Measurements from ENCODE around the gene DPY30.
"Not testable (repeated sequence)": the region's sequence is repeated elsewhere in the genome, so short reads cannot be mapped to it uniquely, and the experiment has no call there.

The DPY30 gene

DNA sequence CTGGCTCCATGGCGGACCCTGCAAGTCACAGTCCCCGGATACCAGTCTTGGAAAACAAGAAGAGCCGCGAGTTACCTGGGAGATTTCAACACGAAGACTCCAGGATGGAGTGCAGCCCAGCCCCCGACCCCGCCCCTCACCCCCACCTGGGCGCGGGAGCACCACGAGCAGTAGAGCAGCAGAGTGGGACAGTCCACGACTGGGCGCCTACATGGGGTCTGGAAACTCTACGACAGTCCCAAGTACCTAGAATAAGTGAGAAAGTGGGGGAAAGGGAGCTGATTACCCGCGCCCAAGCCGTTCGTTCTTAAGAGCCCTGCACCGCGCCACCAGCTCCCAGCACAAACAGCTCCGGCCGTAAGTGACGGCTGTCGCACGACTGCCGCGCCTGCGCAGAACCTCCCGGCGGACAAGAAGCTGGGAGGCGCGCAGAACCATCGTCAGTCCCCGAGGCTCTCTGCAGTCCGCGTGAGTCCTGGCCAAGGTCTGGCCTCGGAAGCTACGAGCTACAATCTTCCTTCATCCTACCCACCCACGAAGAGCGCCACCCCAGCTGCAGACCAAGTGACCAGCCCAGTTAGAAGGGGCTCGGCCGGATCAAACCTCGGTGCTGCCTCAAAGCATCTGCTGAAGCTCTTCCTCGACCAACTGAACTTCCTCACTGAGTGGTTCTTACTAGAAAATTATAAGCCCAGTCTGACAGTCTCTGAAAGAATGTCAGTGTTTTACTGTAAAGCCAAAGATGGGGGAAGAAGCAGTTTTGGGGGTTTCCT, at the start of gene DPY30:
Gene DPY30 (minus strand): TSS at position 359 of the 773 bp plus-strand sequence. CDS start 349 bp downstream, at position 10.
- peak; percentile 72 for DNase-seq (ENCODE audit: low read depth)

DNA sequence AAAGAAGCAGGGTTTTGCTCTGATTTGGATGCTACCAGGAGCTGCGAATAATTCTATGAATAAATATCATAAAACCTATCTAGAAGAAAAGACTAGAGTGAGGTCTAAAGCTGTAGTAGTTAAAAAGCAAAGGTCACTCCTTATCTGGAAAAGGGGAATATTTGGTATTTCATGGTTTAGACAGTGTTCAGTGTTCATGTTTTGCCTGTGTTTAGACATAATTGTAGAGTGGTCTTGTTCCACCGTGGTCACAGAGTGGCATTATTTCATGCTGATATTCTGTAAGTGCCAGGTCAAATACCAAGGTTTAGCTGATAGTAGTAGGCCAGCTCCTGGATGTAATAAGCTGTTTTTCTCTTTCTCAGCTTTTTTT, 34.5 kb upstream of the DPY30 start:
- no peak for DNase-seq (ENCODE audit: low read depth)

DNA sequence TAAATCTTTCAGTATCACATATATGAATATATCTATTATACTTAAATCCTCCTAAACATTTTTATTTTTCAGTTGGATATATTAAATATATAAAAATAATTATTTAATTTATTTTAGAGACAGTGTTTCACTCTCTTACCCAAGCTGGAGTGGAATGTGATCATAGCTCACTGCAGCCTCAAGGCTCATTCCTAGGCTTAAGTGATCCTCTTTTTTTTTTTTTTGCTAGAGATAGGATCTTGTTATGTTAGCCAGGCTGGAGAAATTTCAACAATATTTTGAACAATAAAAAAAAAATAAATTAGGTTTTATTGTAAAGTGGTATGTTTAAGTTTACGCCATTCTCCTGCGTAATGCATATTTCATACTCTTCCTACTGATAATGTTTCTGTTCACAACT, 27.9 kb upstream of the DPY30 start:
- DNase-seq (ENCODE audit: low read depth): no peak

DNA sequence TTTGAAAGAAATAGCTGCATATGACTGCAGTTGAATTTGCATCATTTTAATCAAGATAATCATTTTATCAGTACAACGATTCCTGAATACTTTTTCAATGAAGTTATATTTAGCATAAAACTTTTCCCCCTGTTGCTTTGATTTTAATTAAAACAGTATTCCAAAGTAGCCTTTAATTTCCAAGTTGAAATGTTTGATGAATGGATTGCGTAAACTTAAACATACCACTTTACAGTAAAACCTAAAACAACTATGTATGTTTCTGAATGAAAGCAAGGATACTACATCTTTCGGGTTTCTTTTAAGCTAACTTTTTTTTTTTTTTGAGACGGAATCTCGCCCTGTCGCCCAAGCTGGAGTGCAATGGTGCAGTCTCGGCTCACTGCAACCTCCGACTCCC, 25.1 kb upstream of the DPY30 start:
- DNase-seq (ENCODE audit: low read depth): no peak

DNA sequence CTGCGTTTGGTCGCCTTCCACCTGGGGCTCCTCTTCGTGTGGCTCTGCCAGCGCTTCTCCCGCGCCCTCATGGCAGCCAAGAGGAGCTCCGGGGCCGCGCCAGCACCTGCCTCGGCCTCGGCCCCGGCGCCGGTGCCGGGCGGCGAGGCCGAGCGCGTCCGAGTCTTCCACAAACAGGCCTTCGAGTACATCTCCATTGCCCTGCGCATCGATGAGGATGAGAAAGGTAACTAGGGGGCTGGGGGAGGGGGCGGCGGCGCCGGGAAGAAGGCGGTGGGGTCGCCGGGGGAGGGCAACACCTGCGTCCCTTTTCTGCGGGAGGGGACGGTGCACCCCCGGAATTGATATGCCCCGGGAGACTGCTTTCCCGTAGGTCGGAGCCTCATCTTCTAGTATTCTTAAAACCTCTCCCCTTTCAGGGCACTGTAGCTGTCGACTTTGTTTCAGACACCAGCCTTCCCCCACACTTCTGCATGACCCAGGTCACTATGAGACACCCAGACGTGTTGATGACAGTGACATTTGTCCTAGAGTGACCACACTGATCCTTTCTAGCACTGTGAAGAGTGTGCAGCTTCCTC, 24.5 kb upstream of the DPY30 start:
- no peak for DNase-seq (ENCODE audit: low read depth)

DNA sequence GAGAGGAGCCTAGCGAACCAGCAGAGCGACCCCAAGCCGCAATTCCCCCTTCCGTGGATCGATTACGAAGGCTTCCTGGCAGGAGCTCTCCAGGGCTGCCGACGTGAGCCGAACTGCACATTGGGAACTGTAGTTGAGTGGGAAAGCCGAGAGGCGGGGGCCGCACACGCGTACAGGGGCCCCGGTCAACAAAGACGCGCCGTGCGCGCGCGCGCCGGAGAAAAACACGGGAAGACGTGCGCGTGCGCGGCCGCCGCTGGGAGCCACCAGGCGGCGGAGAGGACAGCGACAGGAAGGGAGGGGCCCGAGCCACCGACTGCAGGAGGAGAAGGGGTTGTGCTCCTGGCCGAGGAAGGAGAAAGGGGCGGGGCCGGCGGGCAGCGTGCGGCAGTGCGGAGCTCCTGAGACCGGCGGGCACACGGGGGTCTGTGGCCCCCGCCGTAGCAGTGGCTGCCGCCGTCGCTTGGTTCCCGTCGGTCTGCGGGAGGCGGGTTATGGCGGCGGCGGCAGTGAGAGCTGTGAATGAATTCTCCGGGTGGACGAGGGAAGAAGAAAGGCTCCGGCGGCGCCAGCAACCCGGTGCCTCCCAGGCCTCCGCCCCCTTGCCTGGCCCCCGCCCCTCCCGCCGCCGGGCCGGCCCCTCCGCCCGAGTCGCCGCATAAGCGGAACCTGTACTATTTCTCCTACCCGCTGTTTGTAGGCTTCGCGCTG, 23.9 kb upstream of the DPY30 start, which contains the start of gene SPAST:
Gene SPAST (plus strand): TSS at position 247 of the 711 bp plus-strand sequence. CDS start 276 bp downstream, at position 523.
- peak; percentile 90 for DNase-seq (ENCODE audit: low read depth)

DNA sequence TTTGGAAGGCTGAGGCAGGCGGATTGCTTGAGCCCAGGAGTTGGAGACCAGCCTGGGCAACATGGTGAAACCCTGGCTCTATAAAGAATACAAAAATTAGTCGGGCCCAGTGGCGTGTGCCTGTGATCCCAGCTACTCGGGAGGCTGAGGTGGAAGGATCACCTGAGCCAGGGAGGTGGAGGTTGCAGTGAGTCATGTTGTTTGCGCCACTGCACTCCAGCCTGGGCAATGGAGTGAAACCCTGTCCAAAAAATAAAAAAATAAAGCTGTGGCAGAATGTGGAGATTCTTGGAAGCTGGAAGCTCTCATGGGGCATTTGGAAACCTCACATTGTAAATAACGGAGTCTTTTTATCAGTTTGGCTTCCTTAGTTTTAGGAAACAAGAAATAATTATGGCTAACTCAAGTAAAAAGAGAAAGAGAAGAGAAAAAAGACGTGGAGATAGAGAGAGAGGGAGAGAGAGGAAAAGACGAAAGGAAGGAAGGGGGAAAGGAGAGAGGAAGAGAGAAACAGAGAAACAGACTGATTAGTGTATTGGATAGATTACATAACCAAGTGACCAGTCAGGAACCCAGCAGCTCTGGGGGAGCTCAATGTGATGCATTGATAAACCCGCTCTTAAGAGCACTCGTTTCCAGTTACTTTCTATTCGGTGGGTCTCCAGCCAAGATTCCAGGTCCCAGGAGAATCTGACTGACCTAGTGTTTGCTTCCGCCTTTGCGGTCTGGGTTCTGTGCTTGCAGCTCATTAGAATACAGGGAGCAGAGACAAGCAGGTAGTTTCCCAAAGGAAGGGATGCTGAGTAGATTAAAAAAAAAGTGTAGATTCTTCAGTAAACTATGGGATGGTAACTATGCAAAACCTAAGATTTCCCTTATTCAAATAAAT, 22.6 kb upstream of the DPY30 start:
- no peak for DNase-seq (ENCODE audit: low read depth)

DNA sequence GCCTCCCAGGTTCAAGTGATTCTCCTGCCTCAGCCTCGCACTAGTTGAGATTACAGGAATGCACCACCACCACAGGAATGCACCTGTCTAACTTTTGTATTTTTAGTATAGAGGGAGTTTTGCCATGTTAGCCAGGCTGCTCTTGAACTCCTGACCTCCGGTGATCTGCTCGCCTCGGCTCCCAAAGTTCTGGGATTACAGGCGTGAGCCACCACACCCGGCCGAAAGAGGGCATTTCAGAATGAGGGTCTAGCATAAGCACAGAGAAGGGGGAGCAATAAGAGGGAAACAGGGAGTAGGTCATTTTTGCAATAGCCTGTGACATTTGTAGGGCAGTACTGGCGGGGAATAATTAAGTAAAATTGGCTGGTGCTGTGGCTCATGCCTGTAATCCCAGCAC, 21.8 kb upstream of the DPY30 start:
- no peak for DNase-seq (ENCODE audit: low read depth)

DNA sequence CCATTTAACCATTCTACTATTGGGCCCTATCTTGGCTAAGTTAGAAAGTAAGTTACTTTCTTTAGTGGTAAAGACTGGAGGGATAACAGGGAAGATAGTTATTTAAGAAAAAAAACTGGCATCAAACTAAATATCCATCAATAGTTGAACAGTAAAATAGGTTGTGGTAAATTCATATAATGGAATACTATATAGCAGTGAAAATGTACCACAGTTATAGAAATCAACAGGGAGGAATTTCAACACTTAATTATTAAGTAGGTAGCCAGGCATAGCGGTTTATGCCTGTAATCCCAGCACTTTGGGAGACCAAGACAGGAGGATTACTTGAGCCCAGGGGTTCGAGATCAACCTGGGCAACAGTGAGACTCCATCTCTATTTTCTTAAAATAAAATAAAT, 20.7 kb upstream of the DPY30 start:
- no peak for DNase-seq (ENCODE audit: low read depth)

DNA sequence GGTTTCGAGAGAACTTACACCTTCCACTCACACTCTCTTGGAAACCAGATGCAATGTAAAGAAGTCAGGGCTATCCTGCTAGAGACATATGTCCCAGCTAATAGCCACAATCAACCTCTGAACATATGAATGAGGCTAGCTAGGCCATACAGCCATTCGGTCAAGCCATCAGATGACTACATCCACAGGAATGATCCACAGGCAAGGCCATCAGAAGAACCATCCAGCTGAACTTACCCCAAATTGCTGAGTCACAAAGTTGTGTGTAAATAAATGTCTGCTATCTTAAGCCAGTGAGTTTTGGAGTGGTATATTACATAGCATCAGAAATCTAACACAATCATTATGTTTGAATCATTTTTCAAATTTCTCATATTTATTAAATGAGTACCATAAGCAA, 18.5 kb upstream of the DPY30 start:
- DNase-seq (ENCODE audit: low read depth): no peak

DNA sequence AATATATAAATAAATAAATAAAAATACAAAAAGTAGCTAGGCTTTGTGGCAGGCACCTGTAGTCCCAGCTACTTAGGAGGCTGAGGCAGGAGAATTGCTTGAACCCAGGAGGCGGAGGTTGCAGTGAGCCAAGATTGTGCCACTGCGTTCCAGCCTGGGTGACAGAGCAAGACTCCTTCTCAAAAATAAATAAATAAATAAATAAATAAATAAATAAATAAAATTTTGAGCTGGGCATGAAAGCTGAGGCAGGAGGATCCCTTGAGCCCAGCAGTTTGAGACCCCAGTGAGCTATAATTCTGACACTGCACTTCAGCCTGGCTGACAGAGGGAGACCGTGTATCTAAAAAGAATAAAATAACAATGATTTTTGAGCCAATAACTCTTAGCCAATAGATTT, 15.0 kb upstream of the DPY30 start:
- not testable (repeated sequence) for DNase-seq (ENCODE audit: low read depth)

DNA sequence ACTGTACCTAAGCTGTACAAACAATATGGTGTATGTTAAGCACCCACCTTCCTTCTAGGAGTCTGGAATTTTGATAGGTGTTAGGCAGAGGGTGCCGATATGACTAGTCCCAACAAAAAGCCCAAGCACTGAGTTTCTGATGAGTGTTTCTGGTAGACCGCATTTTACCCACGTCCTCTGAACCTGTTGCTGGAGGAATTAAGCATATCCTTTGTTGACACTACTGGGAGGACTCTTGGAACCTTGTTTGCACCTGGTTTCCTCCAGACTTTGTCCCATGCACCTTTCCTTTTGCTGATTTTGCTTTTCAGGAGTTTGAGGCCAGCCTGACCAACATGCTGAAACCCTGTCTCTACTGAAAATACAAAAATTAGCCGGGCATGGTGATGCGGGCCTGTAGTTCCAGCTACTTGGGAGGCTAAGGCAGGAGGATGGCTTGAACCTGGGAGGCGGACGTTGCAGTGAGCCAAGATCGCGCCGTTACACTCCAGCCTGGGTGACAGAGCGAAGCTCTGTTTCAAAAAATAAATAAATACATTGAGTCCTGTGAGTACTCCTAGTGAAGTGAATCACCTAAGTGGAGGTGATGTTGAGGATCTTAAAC, 12.3 kb upstream of the DPY30 start:
- DNase-seq (ENCODE audit: low read depth): no peak

DNA sequence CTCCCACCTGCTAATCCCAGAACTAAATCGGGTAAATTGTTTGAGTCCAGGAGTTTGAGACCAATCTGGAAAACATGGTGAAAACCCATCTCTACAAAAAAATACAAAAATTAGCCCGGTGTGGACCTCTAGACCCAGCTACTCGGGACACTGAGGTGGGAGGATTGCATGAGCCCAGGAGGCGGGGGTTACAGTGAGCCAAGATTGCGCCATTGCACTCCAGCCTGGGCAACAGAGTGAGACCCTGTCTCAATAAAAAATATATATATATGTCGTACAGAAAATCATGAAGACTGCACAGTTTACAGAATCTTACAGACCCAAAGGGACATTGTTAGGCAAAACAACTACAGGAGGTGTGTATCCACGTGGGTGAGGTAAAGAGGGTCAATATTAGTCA, 4.0 kb upstream of the DPY30 start:
- DNase-seq (ENCODE audit: low read depth): no peak

DNA sequence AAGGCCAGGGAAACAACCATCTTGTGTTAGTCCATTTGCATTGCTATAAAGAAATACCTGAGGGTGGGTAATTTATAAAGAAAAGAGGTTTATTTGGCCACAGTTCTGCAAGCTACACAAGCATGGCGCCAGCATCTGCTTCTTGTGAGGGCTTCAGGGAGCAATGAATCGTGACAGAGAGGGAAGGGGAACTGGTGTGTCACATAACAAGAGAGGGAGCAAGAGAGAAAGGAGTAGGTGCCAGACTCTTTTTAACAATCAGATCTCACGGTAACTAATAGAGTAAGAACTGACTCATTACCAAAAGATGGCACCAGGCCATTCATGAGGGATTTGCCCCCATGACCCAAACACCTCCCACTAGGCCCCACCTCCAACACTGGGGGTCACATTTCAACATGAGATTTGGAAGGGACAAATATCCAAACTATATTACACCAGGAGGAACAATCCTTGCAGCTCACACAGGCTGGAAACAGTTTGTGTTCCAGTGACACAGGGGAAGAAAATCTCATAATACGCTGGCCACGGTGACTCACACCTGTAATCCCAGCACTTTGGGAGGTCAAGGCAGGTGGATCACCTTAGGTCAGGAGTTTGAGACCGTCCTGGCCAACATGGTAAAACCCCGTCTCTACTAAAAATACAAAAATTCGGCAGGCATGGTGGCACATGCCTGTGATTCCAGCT, 5.3 kb downstream of the DPY30 start:
- DNase-seq (ENCODE audit: low read depth): not testable (repeated sequence)

DNA sequence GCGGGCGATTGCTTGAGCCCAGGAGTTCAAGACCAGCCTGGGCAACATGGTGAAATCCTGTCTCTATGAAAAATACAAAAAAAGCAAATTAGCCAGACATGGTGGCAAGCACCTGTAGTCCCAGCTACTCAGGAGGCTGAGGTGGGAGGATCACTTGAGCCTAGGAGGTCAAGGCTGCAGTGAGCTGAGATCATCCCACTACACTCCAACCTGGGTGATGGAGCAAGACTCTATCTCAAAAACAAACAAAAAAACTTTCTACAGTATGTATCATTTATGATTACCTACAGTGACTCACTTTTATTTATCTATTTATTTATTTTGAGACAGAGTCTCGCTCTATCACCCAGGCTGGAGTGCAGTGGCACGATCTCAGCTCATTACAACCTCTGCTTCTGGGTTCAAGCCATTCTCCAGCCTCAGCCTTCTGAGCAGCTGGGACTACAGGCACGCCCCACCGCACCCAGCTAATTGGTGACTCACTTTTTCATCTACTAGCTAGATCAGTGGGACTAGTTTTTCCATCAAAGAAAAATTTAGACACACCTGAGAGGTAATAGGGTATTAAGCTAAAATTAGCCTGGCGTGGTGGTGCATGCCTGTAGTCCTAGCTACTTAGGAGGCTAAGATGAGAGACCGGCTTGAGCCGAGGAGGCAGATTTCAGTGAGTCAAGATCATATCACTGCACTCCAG, 20.7 kb downstream of the DPY30 start:
- not testable (repeated sequence) for DNase-seq (ENCODE audit: low read depth)

DNA sequence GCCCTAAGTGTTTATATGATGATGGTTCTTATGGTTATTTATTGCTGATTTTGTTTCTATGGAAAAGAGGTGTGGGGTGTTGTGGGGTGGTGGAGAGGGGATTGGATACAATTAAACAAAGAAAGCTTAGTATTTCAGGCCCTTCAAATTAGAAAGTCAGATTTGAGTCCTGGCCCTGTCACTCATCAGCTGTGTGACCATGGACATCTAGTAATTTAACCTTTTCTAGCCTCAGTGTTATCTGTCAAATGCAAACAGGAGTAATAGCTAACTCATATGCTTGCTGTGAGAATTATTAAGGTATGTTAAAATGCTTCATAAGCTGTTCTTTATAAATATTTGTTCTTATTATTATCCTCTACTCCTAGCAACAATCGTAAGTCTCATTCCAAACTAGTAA, 26.7 kb downstream of the DPY30 start:
- no peak for DNase-seq (ENCODE audit: low read depth)

DNA sequence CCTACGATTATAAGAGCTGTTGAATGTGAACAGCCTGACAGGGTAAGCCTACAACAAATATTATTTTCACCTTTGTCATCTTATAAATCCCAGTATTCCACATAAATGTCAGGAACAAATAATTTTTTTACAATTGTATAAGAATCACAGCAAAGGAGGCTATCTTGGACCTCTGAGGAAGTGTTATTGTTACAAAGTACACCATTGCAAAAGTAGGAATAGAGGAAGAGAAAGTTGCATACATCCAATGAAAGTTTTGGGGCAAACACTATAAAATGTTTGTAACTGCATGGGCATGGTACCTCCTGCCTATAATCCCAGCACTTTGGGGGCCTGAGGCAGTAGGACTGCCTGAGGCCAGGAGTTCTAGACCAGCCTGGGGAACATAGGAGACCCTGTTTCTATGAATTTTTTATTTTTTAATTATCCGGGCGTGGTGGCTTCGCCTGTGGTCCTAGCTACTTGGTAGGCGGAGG, 28.1 kb downstream of the DPY30 start:
- no peak for DNase-seq (ENCODE audit: low read depth)

DNA sequence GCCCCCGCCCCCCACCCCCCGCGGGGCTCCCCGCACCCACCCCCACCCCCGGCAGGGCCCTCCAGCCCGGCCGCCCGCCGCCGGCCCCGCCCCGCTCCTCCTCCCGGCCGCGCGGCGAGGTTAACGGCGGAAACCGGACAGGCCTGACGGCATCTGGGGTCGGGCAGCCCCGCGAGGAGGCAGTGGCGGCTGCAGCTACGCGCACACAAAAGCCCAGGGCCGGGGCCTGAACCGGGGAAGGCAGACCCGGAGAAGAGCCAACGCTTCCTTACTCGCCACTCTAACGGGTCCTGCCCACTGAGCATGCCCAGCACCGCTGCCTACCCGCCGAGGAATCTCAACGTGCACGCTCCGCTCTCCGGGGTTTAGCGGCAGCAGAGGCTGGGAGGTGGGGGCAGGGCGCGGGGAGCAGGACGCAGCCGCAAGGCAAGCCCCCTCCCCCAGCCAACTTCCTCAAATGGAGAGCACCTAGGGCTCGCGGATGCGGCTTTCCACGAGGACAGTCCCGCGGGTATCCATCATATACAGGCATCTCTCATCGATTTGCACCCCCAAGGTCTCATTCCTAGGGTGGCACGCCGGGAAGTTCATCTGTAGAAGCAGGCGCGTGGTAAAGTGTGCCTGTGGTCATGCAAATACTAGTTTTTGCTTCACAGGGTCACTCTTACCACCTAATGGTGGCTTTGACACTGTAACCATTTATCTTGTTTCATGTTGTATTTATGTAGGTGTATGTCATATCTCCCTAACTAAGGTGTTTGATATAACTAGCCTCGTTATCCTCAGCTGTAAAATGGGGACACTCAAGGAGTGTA, 28.7 kb downstream of the DPY30 start, which contains the start of gene MEMO1:
Gene MEMO1 (minus strand): TSS at position 339 of the 815 bp plus-strand sequence. CDS start 761 bp downstream, outside the sequence.
- peak; percentile 72 for DNase-seq (ENCODE audit: low read depth)

DNA sequence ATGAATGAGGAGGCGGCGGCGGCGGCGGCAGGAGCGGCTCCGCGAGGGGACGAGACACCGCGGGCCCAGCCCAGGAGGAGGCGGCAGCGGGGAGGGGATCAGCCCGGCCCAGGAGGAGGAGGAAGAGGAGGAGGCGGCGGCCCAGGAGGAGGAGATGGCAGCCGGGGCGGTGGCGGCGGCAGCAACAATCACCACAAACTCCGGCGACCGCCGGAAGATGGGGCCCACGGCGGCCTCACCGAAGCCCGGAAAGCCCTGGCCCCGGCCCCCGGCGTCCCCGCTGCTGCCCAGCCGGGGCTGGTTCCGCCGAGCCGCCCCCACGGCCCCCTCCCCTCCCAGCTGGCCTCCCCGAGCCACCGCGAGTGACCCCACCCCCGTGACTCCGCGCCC, 29.3 kb downstream of the DPY30 start:
- DNase-seq (ENCODE audit: low read depth): peak; percentile 24
